HG03095 (cell line): ENCODE results near the gene KAZN.

ENCODE experiments used
- ATAC-seq: cut with Tn5 transposase; IDR thresholded peaks from one replicate; pipeline ENCODE4 v1.9.1; 2021; ENCODE audit warnings: moderate library complexity; ENCODE audit not compliant: unreplicated experiment

KAZN gene

DNA sequence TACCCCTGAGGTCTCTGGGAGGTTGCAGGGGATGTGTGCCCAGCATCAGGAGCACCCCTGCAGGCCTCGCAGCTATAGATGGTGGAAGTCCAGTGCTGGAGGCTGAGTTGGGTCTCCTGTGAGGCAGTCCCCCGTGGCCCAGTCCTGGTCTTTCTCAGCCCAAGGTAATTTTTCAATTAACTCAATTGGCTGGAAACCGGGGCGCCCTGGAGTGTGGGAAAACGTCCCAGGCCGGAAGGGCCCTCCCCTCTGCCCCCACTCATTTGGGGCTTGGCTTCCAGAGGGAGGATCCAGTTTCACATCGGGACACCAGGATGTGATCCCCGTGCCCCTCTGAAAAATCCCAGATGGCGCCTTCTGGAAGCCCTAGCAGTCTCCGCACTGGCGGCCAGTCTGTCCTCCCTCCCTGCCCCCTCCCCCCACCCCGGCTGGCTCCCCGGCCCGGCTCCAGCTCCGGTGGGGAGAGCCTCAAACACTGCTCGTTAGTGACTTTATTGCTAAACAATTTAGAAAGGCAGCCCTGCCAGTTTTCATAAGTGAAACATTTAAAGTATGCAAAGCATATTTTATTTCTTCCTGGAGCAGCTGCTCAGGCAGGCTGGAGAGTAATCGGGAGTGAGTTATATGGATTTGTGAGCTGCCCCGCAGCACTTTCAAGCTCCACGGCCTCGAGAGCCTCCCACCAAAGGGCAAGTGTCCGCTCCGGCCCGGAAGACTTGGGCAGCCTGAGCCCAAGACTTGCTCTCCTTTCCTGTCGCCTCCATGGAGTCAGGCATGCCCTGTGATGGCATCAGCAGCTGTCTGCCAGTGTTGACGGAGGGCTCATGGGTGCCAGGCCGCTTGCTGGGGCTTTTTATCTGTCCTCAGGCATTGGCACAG, 346.9 kb downstream of the KAZN start:
- ATAC-seq = no peak

GRCh38 chr1:14946011-14946359, 347.5 kb downstream of the KAZN start:
- ATAC-seq = no peak

- no peak for ATAC-seq
Observed at GRCh38 chr1:14946684-14947238, 348.3 kb downstream of the KAZN start.

DNA sequence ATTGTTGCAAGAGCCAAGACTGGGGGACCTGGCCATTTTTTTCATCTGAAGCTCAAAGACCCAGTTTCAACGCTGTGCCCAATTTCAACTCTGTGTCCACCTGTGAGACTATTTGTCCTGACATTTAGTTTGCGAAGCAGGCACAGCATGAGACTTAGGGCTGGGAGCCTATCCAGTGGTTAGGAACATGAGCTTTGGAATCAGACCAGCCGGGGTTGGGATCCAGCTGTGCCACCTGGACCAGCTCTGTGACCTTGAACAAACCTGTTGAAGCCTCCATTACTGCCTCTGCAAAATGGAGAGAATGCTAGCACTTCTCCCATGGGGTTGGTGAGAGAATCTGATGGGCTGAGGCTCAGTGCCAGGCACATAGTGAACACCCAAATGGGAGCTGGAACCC, 348.9 kb downstream of the KAZN start:
- ATAC-seq = no peak

DNA sequence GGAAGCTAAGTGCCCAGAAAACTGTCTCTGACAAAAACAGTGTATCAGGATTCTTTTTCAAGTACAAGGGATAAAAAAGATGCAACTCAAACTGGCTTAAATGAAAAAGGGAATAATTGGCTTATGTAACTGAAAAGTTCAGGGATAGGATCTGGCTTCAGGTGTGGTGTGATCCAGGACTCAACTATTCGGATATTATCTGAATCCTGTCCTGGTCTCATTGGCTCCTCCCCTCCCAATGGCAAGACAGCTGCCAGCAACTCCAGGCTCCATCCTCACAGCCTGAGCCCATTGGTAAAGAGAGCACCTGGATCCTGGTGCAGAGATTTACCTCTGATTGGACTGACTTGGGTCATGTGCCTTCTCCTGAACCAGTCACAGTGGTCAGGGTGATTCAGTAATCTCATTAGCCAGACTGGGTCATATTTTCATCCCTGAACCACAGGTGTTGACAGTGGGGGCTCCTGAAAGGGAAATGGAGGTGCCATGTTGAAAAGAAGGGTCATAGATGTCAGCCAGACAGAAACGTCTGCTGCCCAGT, 349.7 kb downstream of the KAZN start:
- ATAC-seq = no peak

- no peak for ATAC-seq
Observed at GRCh38 chr1:14949270-14949835, 350.9 kb downstream of the KAZN start.

- no peak for ATAC-seq
Observed at GRCh38 chr1:14949836-14950713, 351.6 kb downstream of the KAZN start.

DNA sequence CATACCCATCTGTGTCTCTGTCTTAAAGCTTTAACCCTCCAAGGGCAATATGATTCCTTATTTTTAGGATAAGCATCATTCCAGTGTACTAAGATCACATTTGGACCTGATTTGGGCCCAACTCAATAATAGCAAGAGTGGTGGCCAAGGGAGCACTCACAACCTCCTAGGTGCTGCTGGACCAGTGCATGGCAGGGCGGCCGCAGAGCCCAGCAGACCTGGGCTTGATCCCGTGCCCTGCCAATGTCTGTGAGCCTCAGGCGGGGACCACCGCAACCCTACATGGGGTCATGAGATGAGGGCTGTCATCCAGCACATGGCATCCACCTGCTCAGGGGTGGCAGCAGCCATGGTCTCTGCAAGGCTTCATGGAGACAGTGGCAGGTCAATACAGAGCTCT, 353.3 kb downstream of the KAZN start:
- ATAC-seq = no peak

- no peak for ATAC-seq
Observed at GRCh38 chr1:14952626-14953314, 354.3 kb downstream of the KAZN start.

DNA sequence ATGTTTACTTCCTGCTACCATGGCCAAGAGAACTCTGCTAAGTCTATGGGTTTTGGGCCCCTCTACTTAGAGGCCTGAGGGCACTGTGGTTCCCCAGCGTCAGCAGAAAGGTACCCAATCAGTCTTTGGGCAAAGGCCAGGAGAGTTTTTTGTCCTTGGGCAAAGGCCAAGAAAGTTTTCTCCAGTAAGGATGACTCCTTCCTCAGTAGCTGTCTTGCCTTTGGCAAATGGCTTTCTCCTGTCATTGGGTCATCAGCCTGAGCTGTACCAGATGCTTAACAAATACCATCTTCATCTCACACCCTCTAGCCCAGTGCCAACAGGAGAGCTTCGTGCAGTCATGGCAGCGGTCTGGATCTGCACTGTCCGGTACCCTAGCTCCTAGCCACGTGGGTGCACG, 355.7 kb downstream of the KAZN start:
- ATAC-seq = no peak

DNA sequence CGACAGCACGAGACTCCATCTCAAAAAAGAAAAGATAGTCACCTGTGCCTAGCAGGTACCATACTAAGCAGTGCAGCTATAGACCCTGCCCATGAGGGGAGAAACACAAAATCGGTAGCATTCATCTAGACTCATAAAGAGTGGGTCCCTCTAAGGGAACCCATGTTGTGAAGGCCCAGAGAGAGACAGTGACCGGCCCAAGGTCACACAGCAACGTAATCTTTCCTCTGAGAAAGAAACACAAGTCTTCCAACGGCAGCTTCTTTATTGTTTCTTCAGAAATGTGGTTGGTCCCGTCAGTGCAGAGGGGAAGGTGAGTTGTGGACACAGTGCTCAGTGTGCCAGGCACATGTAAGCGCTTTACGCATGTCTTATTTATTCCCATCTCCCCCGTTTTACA, 356.4 kb downstream of the KAZN start:
- ATAC-seq = no peak

DNA sequence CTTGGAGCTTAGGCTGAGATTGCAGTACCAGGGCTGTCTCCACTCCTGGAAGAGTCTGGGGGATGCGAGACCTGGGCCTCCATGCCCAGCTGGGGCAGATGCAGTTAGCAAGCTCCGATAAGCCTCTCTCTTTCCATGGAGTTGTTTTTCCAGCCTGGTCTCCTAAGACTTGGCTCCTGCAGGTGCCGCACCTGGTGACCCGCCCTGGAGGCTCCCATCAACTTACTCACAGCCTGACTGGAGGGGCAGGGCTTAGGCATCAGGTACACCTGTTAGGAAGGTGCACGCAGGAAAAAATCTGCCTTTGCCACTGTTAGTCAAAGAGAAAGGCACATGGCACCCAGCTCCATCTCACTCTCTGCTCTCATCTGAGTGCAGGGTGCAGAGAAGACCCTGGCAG, 356.9 kb downstream of the KAZN start:
- ATAC-seq = no peak

DNA sequence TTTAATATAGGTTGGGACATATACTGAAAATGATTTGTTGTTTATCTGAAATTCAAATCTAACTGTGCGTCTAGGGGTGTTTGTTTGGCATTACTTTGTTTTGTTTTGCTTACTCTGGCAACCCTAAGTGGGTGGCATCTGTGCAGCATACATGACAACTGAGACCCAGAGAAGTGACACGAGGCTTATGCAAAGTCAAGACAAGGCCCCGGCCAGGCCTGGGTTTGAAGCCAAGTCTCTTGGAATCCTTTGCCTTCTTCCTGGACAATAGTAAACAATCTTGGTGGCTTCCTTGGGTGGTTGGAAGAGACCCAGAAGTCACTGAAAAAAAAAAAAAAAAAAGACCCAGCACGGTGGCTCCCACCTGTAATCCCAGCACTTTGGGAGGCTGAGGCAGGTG, 357.5 kb downstream of the KAZN start:
- no peak for ATAC-seq

DNA sequence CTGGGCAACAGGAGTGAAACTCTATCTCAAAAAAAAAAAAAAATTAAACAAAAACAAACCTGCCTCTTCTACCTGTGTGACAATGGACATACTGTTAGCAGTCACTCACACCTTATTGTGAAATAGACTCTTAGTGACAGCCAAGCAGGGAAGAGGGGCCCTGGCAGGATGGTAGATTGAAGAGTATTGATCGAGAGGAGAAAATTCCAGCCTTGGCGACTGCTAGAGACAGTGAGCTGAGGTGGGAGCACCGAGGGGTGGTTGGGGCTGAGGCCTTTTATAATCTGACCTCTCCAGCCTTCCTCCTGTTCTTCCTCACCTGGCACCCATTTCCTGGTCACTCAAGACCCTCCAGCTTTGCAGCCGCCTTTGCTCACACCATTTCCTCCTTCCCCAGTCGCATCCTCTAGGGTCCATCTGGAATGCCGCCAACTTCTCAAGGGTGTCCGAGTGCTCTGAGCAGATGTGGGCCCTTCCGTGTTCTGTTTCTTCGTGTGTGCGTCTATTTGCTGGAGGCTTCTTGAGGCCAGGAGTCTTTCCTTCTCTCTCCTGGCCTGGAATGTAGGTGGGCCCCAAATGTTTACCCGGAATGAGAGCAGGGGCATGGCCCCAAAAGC, 358.2 kb downstream of the KAZN start:
- ATAC-seq = no peak

GRCh38 chr1:14957375-14958098, 359.1 kb downstream of the KAZN start:
- ATAC-seq = no peak

DNA sequence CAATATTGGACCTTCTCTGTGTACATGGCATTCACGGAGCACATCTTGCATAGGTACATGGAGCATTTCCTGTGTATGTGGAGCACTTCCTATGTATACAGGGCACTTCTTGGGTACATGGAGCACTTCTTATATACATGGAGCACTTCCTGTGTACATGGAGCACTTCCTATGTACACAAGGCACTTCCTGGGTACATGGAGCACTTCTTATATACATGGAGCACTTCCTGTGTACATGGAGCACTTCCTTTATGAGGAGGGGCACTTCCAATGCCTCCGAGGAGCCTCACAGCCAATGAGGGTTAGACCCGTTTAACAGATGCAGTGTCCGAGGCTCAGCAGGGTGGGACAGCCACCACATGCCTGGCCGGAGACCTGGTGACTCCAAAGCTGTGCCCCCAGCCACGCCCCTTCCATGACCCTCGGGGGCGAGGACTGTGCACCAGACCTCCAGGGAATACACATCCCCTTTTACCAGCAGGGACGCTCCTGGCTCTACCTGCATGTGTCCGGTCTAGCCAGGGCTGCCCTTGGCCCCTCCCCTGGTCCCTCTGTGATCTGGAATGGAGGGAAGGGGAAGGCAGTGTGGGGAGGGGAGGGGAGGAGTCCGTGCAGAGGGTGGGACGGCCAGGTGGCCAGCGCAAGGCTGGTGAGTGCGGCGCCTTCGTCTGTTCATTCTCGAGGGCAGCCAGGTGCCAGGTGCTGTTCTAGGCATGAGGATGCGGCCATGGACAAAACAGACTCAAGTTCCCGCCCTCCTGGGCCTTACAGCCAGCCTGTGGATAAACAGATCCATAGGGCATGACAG, 360.0 kb downstream of the KAZN start:
- no peak for ATAC-seq

DNA sequence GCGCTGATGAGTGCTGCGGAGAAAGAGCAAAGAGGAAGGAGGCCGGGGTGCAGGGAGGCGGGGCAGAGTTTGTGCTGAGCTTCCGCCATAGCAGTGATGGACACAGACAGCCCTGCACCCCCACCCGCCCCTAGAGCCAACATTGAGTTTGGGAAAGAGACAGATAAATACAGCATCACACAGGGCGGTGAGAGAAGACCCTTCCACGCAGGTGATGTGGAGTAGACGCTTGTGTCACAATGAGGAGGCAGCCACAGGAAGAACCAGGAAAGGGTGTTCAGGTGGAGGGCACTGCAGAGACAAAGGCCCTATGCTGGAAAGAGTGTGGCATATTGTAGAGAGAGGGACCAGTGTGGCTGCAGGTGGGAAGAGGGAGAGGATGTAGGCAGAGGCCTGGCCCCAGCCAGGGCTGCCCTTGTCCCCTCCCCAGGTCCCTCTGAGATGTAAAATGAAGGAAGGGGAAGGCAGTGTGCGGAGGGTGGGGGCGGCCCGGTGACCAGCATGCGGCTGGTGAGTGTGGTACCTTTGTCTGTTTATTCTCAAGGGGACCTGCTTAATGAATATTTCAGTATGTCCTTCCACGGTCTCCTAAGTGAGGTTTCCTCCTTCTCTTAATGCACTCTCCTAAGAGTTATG, 360.7 kb downstream of the KAZN start:
- ATAC-seq = no peak

GRCh38 chr1:14961661-14962267, 363.3 kb downstream of the KAZN start:
- ATAC-seq = no peak
